Right lobe of liver (tissue), 4 donors: ENCODE measurements around the gene APOBEC3B.

Experiments used
- CTCF ChIP-seq, 4 donors: fragments of 200-600 bp in 3 of 4; fragments of 450-650 bp in 1 of 4; IDR thresholded peaks; one replicate each; pipeline versions ENCODE4 v1.5.1 to v1.8.0; 2016 to 2022; ENCODE audit warnings: antibody characterized with exemption in 4 of 4, mild to moderate bottlenecking in 2 of 4
- POLR2A ChIP-seq: fragments of 450-650 bp; IDR thresholded peaks from one replicate; pipeline ENCODE4 v1.6.1; 2017; ENCODE audit warnings: antibody characterized with exemption, mild to moderate bottlenecking
- donor health status: DM: no; HTN: no; CAD: no.
- donor health status: DM: no; HTN: no; CAD: no.
- donor health status: DM: no; HTN: yes; CAD: no.

GRCh38 chr22:39027717-39028116 lies 45.6 kb downstream of the APOBEC3B start:
- TF ChIP-seq POLR2A = no peak
- TF ChIP-seq CTCF (IDR thresholded peaks at IDR 0.05) = no peak
